HepG2 (cell line): ENCODE results near the gene S100A13. TPM values are rescaled to one million over a fixed set of nuclear protein-coding genes. Genes with fewer than 3 reads are reported as not detected.

Experiments
- ATAC-seq: fragments of 200-7000 bp; cut with Tn5 transposase; 3 replicates; pipeline ENCODE4 v1.9.1; 2020; ENCODE audit warnings: mild to moderate bottlenecking, moderate library complexity
- BruUV-seq: library from RNA; stranded (reverse); fragments of 400-500 nt; replicated peaks from 2 replicates; lab custom pipeline; 2021; lab: Mats Ljungman, UMichigan
- CTCF ChIA-PET: fragments of 300-600 bp; formaldehyde crosslinking; extraction: SDS; loops from one replicate; lab custom pipeline; 2021; ENCODE audit warnings: low total read pairs, inconsistent platforms, low intra/inter-chr PET ratio; lab: Yijun Ruan, JAX
- POLR2A ChIA-PET: fragments of 350-600 bp; sonication (Branson Sonifier 250); formaldehyde crosslinking; loops from one replicate; lab custom pipeline; 2020; ENCODE audit warnings: antibody characterized with exemption, inconsistent platforms; lab: Yijun Ruan, JAX
- DNase-seq: peaks from one replicate; pipeline ENCODE4 v3.0.0-alpha.2; 2015; ENCODE audit warnings: low spot score
- FAIRE-seq: peaks from 3 replicates; lab custom pipeline; 2011; peaks lifted over from hg19 to GRCh38; lab: Jason Lieb, UNC
- H2AFZ ChIP-seq: one replicate; pipeline ENCODE4 v1.6.1; 2011; ENCODE audit warnings: low read length, inconsistent platforms
- H3K27ac ChIP-seq: fragments of 300-600 bp; 3 replicates; pipeline ENCODE4 v1.8.0; 2011; ENCODE audit warnings: mixed run types, mild to moderate bottlenecking, mixed read lengths, low read length, inconsistent platforms; ENCODE audit not compliant: insufficient read depth; ENCODE audit errors: extremely low read length
- H3K27me3 ChIP-seq, 2 experiments: fragments of 200-600 bp in 1 of 2; 2 replicates in 1 of 2; 3 replicates in 1 of 2; pipeline versions ENCODE4 v1.6.0 to v1.8.0; 2011; ENCODE audit warnings: low read length in 2 of 2, mild to moderate bottlenecking in 2 of 2, moderate library complexity in 2 of 2, inconsistent platforms in 1 of 2; ENCODE audit not compliant: insufficient read depth in 2 of 2, control insufficient read depth in 1 of 2
- H3K36me3 ChIP-seq, 2 experiments: fragments of 200-600 bp in 1 of 2; replicated peaks in 1 of 2; 2 replicates in 1 of 2; 3 replicates in 1 of 2; pipeline versions ENCODE4 v1.5.1 to v1.8.0; 2011; ENCODE audit warnings: low read length in 2 of 2, inconsistent platforms in 1 of 2; ENCODE audit not compliant: insufficient read depth in 2 of 2, control insufficient read depth in 1 of 2
- H3K4me1 ChIP-seq: 2 replicates; pipeline ENCODE4 v1.5.1; 2012; ENCODE audit warnings: low read length, inconsistent platforms; ENCODE audit not compliant: insufficient read depth
- H3K4me2 ChIP-seq: 2 replicates; pipeline ENCODE4 v1.6.0; 2011; ENCODE audit warnings: low read depth, low read length, inconsistent platforms
- H3K4me3 ChIP-seq, 3 experiments: fragments of 200-600 bp in 1 of 3; sonication (generic), shearing (Covaris generic) in 1 of 3; replicated peaks in 1 of 3; 2 replicates each; pipeline ENCODE4 v1.5.1; 2011 to 2016; ENCODE audit warnings: low read length in 3 of 3, inconsistent platforms in 2 of 3, low read depth in 2 of 3, mild to moderate bottlenecking in 2 of 3, control low read depth in 1 of 3, mixed read lengths in 1 of 3; ENCODE audit not compliant: insufficient read depth in 1 of 3
- H3K79me2 ChIP-seq: one replicate; pipeline ENCODE4 v1.6.1; 2011; ENCODE audit warnings: low read length, inconsistent platforms; ENCODE audit not compliant: insufficient read depth
- H3K9ac ChIP-seq: 2 replicates; pipeline ENCODE4 v1.6.0; 2011; ENCODE audit warnings: mild to moderate bottlenecking, low read depth, low read length, inconsistent platforms; ENCODE audit not compliant: insufficient read depth
- H3K9me3 ChIP-seq: 2 replicates; pipeline ENCODE4 v1.5.1; 2012; ENCODE audit warnings: mild to moderate bottlenecking, low read length
- H4K20me1 ChIP-seq: 2 replicates; pipeline ENCODE4 v1.6.0; 2011; ENCODE audit warnings: inconsistent platforms, mild to moderate bottlenecking, low read length, moderate library complexity; ENCODE audit not compliant: insufficient read depth
- AKAP8 ChIP-seq: sonication (generic); formaldehyde crosslinking; IDR thresholded peaks from 2 replicates; pipeline ENCODE4 v1.5.1; 2020; ENCODE audit warnings: mild to moderate bottlenecking, missing genetic modification reagents
- ATF3 ChIP-seq: sonication (generic); formaldehyde crosslinking; IDR thresholded peaks from 2 replicates; pipeline ENCODE4 v1.4.0; 2020; ENCODE audit warnings: missing genetic modification reagents
- E2F2 ChIP-seq: sonication (generic); formaldehyde crosslinking; IDR thresholded peaks from 2 replicates; pipeline ENCODE4 v1.4.0; 2020; ENCODE audit warnings: missing genetic modification reagents, borderline replicate concordance
- ETV6 ChIP-seq: sonication (generic); formaldehyde crosslinking; conservative IDR thresholded peaks from 2 replicates; pipeline ENCODE4 v1.4.0; 2020; ENCODE audit warnings: missing genetic modification reagents
- GLI4 ChIP-seq: sonication (generic); formaldehyde crosslinking; IDR thresholded peaks from 2 replicates; pipeline ENCODE4 v1.5.1; 2020; ENCODE audit warnings: missing genetic modification reagents, mild to moderate bottlenecking, moderate library complexity, borderline replicate concordance
- NFKBIZ ChIP-seq: IDR thresholded peaks from 2 replicates; pipeline ENCODE4 v1.6.1; 2018; ENCODE audit warnings: missing genetic modification reagents, missing compliant biosample characterization
- PAF1 ChIP-seq: IDR thresholded peaks from 2 replicates; pipeline ENCODE4 v1.6.1; 2016; ENCODE audit warnings: missing genetic modification reagents, missing compliant biosample characterization
- RCOR2 ChIP-seq: IDR thresholded peaks from 2 replicates; pipeline ENCODE4 v1.6.1; 2016; ENCODE audit warnings: missing biosample characterization, missing genetic modification reagents
- SMARCE1 ChIP-seq: fragments of 450-650 bp; IDR thresholded peaks from 2 replicates; pipeline ENCODE4 v1.6.1; 2017; ENCODE audit warnings: borderline replicate concordance
- SNRNP70 ChIP-seq: fragments of 200-400 bp; formaldehyde crosslinking; IDR thresholded peaks from 2 replicates; pipeline ENCODE4 v1.6.1; 2017; ENCODE audit warnings: mild to moderate bottlenecking, low read depth, low read length, moderate library complexity
- THRA ChIP-seq: sonication (generic); formaldehyde crosslinking; IDR thresholded peaks from 2 replicates; pipeline ENCODE4 v1.4.0; 2020; ENCODE audit warnings: missing genetic modification reagents, borderline replicate concordance
- THYN1 ChIP-seq: sonication (generic); formaldehyde crosslinking; IDR thresholded peaks from 2 replicates; pipeline ENCODE4 v1.8.1; 2023; ENCODE audit warnings: low read depth, mild to moderate bottlenecking, moderate library complexity, missing genetic modification reagents, borderline replicate concordance
- TIGD3 ChIP-seq: sonication (generic); formaldehyde crosslinking; IDR thresholded peaks from 2 replicates; pipeline ENCODE4 v1.5.1; 2020; ENCODE audit warnings: mild to moderate bottlenecking, missing genetic modification reagents, borderline replicate concordance
- ZBED4 ChIP-seq: sonication (generic); formaldehyde crosslinking; IDR thresholded peaks from 2 replicates; pipeline ENCODE4 v1.4.0; 2020; ENCODE audit warnings: missing genetic modification reagents, borderline replicate concordance
- ZMYM2 ChIP-seq: sonication (generic); formaldehyde crosslinking; IDR thresholded peaks from 2 replicates; pipeline ENCODE4 v1.8.0; 2022; ENCODE audit warnings: mild to moderate bottlenecking, missing genetic modification reagents
- ZNF17 ChIP-seq: sonication (generic); formaldehyde crosslinking; IDR thresholded peaks from 2 replicates; pipeline ENCODE4 v1.5.0; 2020; ENCODE audit warnings: mild to moderate bottlenecking, missing genetic modification reagents
- ZNF335 ChIP-seq: sonication (generic); formaldehyde crosslinking; IDR thresholded peaks from 2 replicates; pipeline ENCODE4 v1.4.0; 2020; ENCODE audit warnings: missing genetic modification reagents
- WGBS: methylation state at CpG from one replicate; pipeline ENCODE4 v1.1.6; 2017; ENCODE audit warnings: low lambda C conversion rate; 5-methylcytosine and 5-hydroxymethylcytosine counted together
- in situ Hi-C: cut with HindIII; loops from 2 replicates; pipeline ENCODE4 v1.10.0; 2017; ENCODE audit warnings: low pct_unique_long_range_greater_than_20kb; ENCODE audit not compliant: extremely low pct_ligation_motif_present
- intact Hi-C: fragments of 100-400 bp; cut with micrococcal nuclease; formaldehyde crosslinking; loops from one replicate; pipeline ENCODE4 v1.10.0; 2022; ENCODE audit not compliant: unreplicated experiment
- polyA plus RNA-seq, 8 experiments: library from polyadenylated mRNA; depleted of rRNA in 3 of 8; stranded (reverse) in 7 of 8; unstranded in 1 of 8; fragments of >200 nt; fragmentation: Illumina TruSeq in 4 of 8; extraction: Trizol in 4 of 8; gene quantifications; 2 replicates each; pipeline versions ENCODE4 v1.2.1 to v1.2.3, GENCODE V29; 2011 to 2016; ENCODE audit warnings: low read depth in 4 of 8, missing spikeins in 1 of 8, mixed read lengths in 1 of 8; ENCODE audit not compliant: insufficient read depth in 1 of 8
- total RNA-seq, 5 experiments: library from RNA; depleted of rRNA; stranded (reverse); fragments of >200 nt; fragmentation: Illumina TruSeq; extraction: Trizol; gene quantifications; 2 replicates each; pipeline ENCODE4 v1.2.3, GENCODE V29; 2016; ENCODE audit warnings: low read depth in 1 of 5

S100A13 gene
- total and polyA plus RNA-seq, 2 of the 13 experiments (the other 11 are each of a cell fraction or from before 2014, with no cell fraction given), result 89.5 to 172 TPM

- H3K9ac ChIP-seq, result no peak overlapping the region
- WGBS, result 37% methylated on average over 3 of the region's 3 CpGs
- intact Hi-C loops, result no loop called here
- no peaks in the 10 kb centered on the region for H3K9me3 ChIP-seq
- H3K27me3 ChIP-seq, result no peaks in the 10 kb centered on the region; a peak in 1 of 5 replicates
- ChIA-PET POLR2A (interaction anchor here (1.2 to 1.7 kb wide), 4 partner anchors 38 to 70 kb away, joined by 3 to 17 read pairs (median 4); partner anchors contain the start of genes S100A1, S100A13 and S100A6), CTCF (interaction anchor here (1.5 to 2.8 kb wide), 2 partner anchors 54 to 176 kb away, joined by 7 to 18 read pairs; partner anchors contain the start of genes S100A1 and S100A13)
- no peak for FAIRE-seq
- no peaks in the 10 kb centered on the region for H3K79me2 ChIP-seq
- H3K27ac ChIP-seq, result no peak overlapping the region
- no peak overlapping the region for H2AFZ ChIP-seq
- ATAC-seq, result no peak
- H3K4me2 ChIP-seq, result no peak overlapping the region
- in situ Hi-C loops, result loop anchor here (5.0 kb wide), 1 partner anchor 54 kb away; the partner anchor contains the start of genes S100A1 and S100A13
- H3K4me3 ChIP-seq, result no peak overlapping the region
- BruUV-seq, result no TSS peak
- no peak for DNase-seq
- no peaks in the 10 kb centered on the region for H4K20me1 ChIP-seq
- H3K4me1 ChIP-seq, result peaks cover 33% of the 10 kb centered on the region
- no peaks in the 10 kb centered on the region for H3K36me3 ChIP-seq
- TF ChIP-seq THRA (CRISPR knock-in tag) (no peak), THYN1 (CRISPR knock-in tag) (no peak), TIGD3 (CRISPR knock-in tag) (no peak), ZBED4 (CRISPR knock-in tag) (no peak), ZNF335 (CRISPR knock-in tag) (no peak), AKAP8 (CRISPR knock-in tag) (no peak), NFKBIZ (no peak), ATF3 (CRISPR knock-in tag) (no peak), SMARCE1 (no peak), PAF1 (CRISPR knock-in tag) (no peak), RCOR2 (CRISPR knock-in tag) (no peak), SNRNP70 (no peak), E2F2 (CRISPR knock-in tag) (no peak), ZMYM2 (CRISPR knock-in tag) (no peak), ZNF17 (CRISPR knock-in tag) (no peak), GLI4 (CRISPR knock-in tag) (no peak), ETV6 (CRISPR knock-in tag) (no peak)
Observed at GRCh38 chr1:153573351-153573750, 54.0 kb downstream of the S100A13 start.
